ES-I3 (cell line): Measurements from ENCODE around the gene PREB.
A peak's percentile ranks its signal among the peaks of the same experiment; 100 is the strongest.

Experiments used
- H3K36me3 ChIP-seq: 2 replicates; pipeline ENCODE4 v1.6.1; 2013; ENCODE audit warnings: mild to moderate bottlenecking, low read length, control low read depth, moderate library complexity; ENCODE audit not compliant: insufficient read depth
- H3K4me1 ChIP-seq: 2 replicates; pipeline ENCODE4 v1.6.1; 2013; ENCODE audit warnings: mild to moderate bottlenecking, control low read depth, low read length; ENCODE audit not compliant: insufficient read depth
- H3K9ac ChIP-seq: 2 replicates; pipeline ENCODE4 v1.6.1; 2013; ENCODE audit warnings: low read depth, mild to moderate bottlenecking, low read length, moderate library complexity
- H3K9me3 ChIP-seq: 2 replicates; pipeline ENCODE4 v1.6.1; 2013; ENCODE audit warnings: mild to moderate bottlenecking, low read length, moderate library complexity; ENCODE audit not compliant: control insufficient read depth, insufficient read depth

Gene PREB

GRCh38 chr2:27102329-27102728 lies 32.1 kb downstream of the PREB start:
- Histone ChIP-seq H3K9me3 (no peaks in the 10 kb centered on the region), H3K4me1 (no peaks in the 10 kb centered on the region), H3K36me3 (no peaks in the 10 kb centered on the region), H3K9ac (no peak overlapping the region)

GRCh38 chr2:27100036-27100435 lies 34.4 kb downstream of the PREB start:
- H3K9me3 ChIP-seq: no peaks in the 10 kb centered on the region
- no peaks in the 10 kb centered on the region for H3K36me3 ChIP-seq
- H3K4me1 ChIP-seq: no peaks in the 10 kb centered on the region
- no peak overlapping the region for H3K9ac ChIP-seq

GRCh38 chr2:27099334-27099955 lies 35.0 kb downstream of the PREB start:
- H3K4me1 ChIP-seq: no peaks in the 10 kb centered on the region
- H3K36me3 ChIP-seq: no peaks in the 10 kb centered on the region
- H3K9me3 ChIP-seq: no peaks in the 10 kb centered on the region
- no peak overlapping the region for H3K9ac ChIP-seq

GRCh38 chr2:27097341-27097740 lies 37.1 kb downstream of the PREB start:
- Histone ChIP-seq H3K36me3 (no peaks in the 10 kb centered on the region), H3K9ac (no peak overlapping the region), H3K4me1 (peaks cover 3% of the 10 kb centered on the region; the same call in 1 of the 2 replicates), H3K9me3 (no peaks in the 10 kb centered on the region)

GRCh38 chr2:27096748-27097297 lies 37.6 kb downstream of the PREB start:
- H3K9ac ChIP-seq: no peak overlapping the region
- H3K9me3 ChIP-seq: no peaks in the 10 kb centered on the region
- H3K36me3 ChIP-seq: no peaks in the 10 kb centered on the region
- peaks cover 3% of the 10 kb centered on the region; the same call in 1 of the 2 replicates for H3K4me1 ChIP-seq

GRCh38 chr2:27095745-27096651 lies 38.4 kb downstream of the PREB start:
- Histone ChIP-seq H3K4me1 (peaks cover 3% of the 10 kb centered on the region; the same call in 1 of the 2 replicates), H3K9me3 (no peaks in the 10 kb centered on the region), H3K36me3 (no peaks in the 10 kb centered on the region), H3K9ac (peak overlapping the region; percentile 48; the same call in 1 of the 2 replicates)

- Histone ChIP-seq H3K36me3 (no peaks in the 10 kb centered on the region), H3K9ac (no peak overlapping the region), H3K4me1 (peaks cover 3% of the 10 kb centered on the region; the same call in 1 of the 2 replicates), H3K9me3 (no peaks in the 10 kb centered on the region)
These were observed 39.0 kb downstream of the PREB start for GRCh38 chr2:27095427-27095744.

GRCh38 chr2:27094353-27094984 lies 40.0 kb downstream of the PREB start:
- Histone ChIP-seq H3K9me3 (no peaks in the 10 kb centered on the region), H3K4me1 (peaks cover 3% of the 10 kb centered on the region; the same call in 1 of the 2 replicates), H3K9ac (no peak overlapping the region), H3K36me3 (no peaks in the 10 kb centered on the region)

GRCh38 chr2:27093430-27094352 lies 40.7 kb downstream of the PREB start:
- H3K36me3 ChIP-seq: no peaks in the 10 kb centered on the region
- H3K4me1 ChIP-seq: peaks cover 3% of the 10 kb centered on the region; the same call in 1 of the 2 replicates
- no peak overlapping the region for H3K9ac ChIP-seq
- no peaks in the 10 kb centered on the region for H3K9me3 ChIP-seq

- Histone ChIP-seq H3K4me1 (peaks cover 3% of the 10 kb centered on the region; the same call in 1 of the 2 replicates), H3K36me3 (no peaks in the 10 kb centered on the region), H3K9ac (no peak overlapping the region), H3K9me3 (no peaks in the 10 kb centered on the region)
These were observed 41.6 kb downstream of the PREB start for GRCh38 chr2:27092696-27093429.

- no peak overlapping the region for H3K9ac ChIP-seq
- H3K36me3 ChIP-seq: no peaks in the 10 kb centered on the region
- peaks cover 3% of the 10 kb centered on the region; the same call in 1 of the 2 replicates for H3K4me1 ChIP-seq
- H3K9me3 ChIP-seq: no peaks in the 10 kb centered on the region
These were observed 42.4 kb downstream of the PREB start for GRCh38 chr2:27091746-27092695.
